ENCODE data around the gene KCNA5.

- no peak for TF ChIP-seq EZH2 (IDR thresholded peaks at IDR 0.05; ENCODE audit: borderline replicate concordance, insufficient read depth, low read depth, low read length, poor library complexity, severe bottlenecking)
- TF ChIP-seq, protein P1, sequence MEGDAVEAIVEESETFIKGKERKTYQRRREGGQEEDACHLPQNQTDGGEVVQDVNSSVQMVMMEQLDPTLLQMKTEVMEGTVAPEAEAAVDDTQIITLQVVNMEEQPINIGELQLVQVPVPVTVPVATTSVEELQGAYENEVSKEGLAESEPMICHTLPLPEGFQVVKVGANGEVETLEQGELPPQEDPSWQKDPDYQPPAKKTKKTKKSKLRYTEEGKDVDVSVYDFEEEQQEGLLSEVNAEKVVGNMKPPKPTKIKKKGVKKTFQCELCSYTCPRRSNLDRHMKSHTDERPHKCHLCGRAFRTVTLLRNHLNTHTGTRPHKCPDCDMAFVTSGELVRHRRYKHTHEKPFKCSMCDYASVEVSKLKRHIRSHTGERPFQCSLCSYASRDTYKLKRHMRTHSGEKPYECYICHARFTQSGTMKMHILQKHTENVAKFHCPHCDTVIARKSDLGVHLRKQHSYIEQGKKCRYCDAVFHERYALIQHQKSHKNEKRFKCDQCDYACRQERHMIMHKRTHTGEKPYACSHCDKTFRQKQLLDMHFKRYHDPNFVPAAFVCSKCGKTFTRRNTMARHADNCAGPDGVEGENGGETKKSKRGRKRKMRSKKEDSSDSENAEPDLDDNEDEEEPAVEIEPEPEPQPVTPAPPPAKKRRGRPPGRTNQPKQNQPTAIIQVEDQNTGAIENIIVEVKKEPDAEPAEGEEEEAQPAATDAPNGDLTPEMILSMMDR (IDR thresholded peaks at IDR 0.05): no peak
Observed at GRCh38 chr12:5031242-5031641, 12.4 kb upstream of the KCNA5 start.

All from B cell (primary cell).